Measurements from ENCODE around the gene CRK. TPM values are rescaled to one million over a fixed set of nuclear protein-coding genes. Genes with fewer than 3 reads are reported as not detected.
"Not testable (repeated sequence)": the region's sequence is repeated elsewhere in the genome, so short reads cannot be mapped to it uniquely, and the experiment has no call there.

CRK gene
- total and polyA plus RNA-seq, 2 donors (not counting 1 experiment from before 2014, with no cell fraction given): 120 to 138 TPM

DNA sequence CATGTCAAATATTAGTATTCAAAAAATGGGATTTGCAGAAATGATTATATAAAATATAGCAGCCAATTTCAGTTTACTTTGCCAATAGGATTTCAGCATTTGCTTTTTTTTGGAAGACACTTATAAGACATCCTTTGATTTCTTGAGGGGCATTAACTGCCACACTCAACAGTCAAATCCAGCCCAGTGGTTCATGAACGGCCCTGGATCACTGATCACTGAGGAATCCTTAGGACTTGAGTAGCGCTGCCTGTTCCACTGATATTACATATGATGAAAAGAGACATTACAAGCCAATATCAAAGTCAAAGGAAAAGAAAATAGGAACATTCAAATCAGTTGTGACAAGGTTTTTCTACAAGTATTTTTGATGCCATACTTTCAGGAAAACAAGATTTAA is 35.1 kb downstream of the CRK start:
- DNase-seq (ENCODE audit: low read depth in 2 of 2): no peak
- H3K27ac ChIP-seq (ENCODE audit: insufficient read depth, low read length): no peak overlapping the region
- no peak overlapping the region for H3K4me3 ChIP-seq (replicated peaks in 1 of 4; ENCODE audit: control extremely low read depth in 1 of 4, insufficient read depth in 1 of 4, low read depth in 3 of 4, low read length in 4 of 4)
- H3K36me3 ChIP-seq (ENCODE audit: control insufficient read depth, insufficient read depth, low read length): peaks cover 4% of the 10 kb centered on the region
- H2AFZ ChIP-seq (ENCODE audit: low read length): no peak overlapping the region
- H3K4me1 ChIP-seq (ENCODE audit: control insufficient read depth, extremely low read depth, insufficient read depth, low read length): peaks cover 12% of the 10 kb centered on the region
- no peaks in the 10 kb centered on the region for H3K9me3 ChIP-seq (ENCODE audit: control insufficient read depth, insufficient read depth, low read depth, low read length)
- H3K4me2 ChIP-seq (ENCODE audit: extremely low read depth, insufficient read depth, low read length): no peak overlapping the region
- H3K79me2 ChIP-seq (ENCODE audit: control insufficient read depth, insufficient read depth, low read length): peaks cover 27% of the 10 kb centered on the region
- no peaks in the 10 kb centered on the region for H3K27me3 ChIP-seq (ENCODE audit: control insufficient read depth, insufficient read depth, low read length)
- no peak overlapping the region for H3K9ac ChIP-seq (ENCODE audit: insufficient read depth, low read length)
- no peaks in the 10 kb centered on the region for H4K20me1 ChIP-seq (ENCODE audit: control insufficient read depth, extremely low read depth, insufficient read depth, low read length)
- TF ChIP-seq EZH2 (IDR thresholded peaks at IDR 0.05; ENCODE audit: low read length, missing control alignments) (no peak), CTCF (conservative IDR thresholded peaks at IDR 0.05 in 1 of 2, IDR thresholded peaks at IDR 0.05 in 1 of 2; ENCODE audit: low read depth in 1 of 2, low read length in 2 of 2) (no peak)

GRCh38 chr17:1420163-1420562 is 35.9 kb downstream of the CRK start:
- Histone ChIP-seq H3K9ac (ENCODE audit: insufficient read depth, low read length) (no peak overlapping the region), H3K9me3 (ENCODE audit: control insufficient read depth, insufficient read depth, low read depth, low read length) (no peaks in the 10 kb centered on the region), H2AFZ (ENCODE audit: low read length) (no peak overlapping the region), H3K4me3 (replicated peaks in 1 of 4; ENCODE audit: control extremely low read depth in 1 of 4, insufficient read depth in 1 of 4, low read depth in 3 of 4, low read length in 4 of 4) (no peak overlapping the region), H3K36me3 (ENCODE audit: control insufficient read depth, insufficient read depth, low read length) (peaks cover 3% of the 10 kb centered on the region), H3K79me2 (ENCODE audit: control insufficient read depth, insufficient read depth, low read length) (peaks cover 19% of the 10 kb centered on the region), H3K4me1 (ENCODE audit: control insufficient read depth, extremely low read depth, insufficient read depth, low read length) (peaks cover 12% of the 10 kb centered on the region), H3K4me2 (ENCODE audit: extremely low read depth, insufficient read depth, low read length) (no peak overlapping the region), H3K27ac (ENCODE audit: insufficient read depth, low read length) (no peak overlapping the region), H3K27me3 (ENCODE audit: control insufficient read depth, insufficient read depth, low read length) (no peaks in the 10 kb centered on the region), H4K20me1 (ENCODE audit: control insufficient read depth, extremely low read depth, insufficient read depth, low read length) (no peaks in the 10 kb centered on the region)
- no peak for DNase-seq (ENCODE audit: low read depth in 2 of 2)
- TF ChIP-seq CTCF (conservative IDR thresholded peaks at IDR 0.05 in 1 of 2, IDR thresholded peaks at IDR 0.05 in 1 of 2; ENCODE audit: low read depth in 1 of 2, low read length in 2 of 2) (no peak), EZH2 (IDR thresholded peaks at IDR 0.05; ENCODE audit: low read length, missing control alignments) (no peak)

DNA sequence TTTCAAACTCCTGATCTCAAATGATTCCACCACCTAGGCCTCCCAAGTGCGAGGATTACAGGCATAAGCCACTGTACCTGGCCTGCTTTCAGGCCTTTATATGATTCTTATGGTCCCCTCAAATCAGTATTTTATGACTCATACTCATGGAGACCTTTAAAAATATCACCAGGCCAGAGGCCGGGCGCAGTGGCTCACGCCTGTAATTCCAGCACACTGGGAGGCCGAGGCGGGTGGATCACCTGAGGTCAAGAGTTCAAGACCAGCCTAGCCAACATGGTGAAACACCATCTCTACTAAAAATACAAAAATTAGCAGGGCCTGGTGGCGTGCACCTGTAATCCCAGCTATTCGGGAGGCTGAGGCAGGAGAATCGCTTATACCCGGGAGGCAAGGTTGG is 37.6 kb downstream of the CRK start:
- not testable (repeated sequence) for H4K20me1 ChIP-seq (ENCODE audit: control insufficient read depth, extremely low read depth, insufficient read depth, low read length)

More for the DNA sequence above, 37.6 kb downstream of the CRK start:
- not testable (repeated sequence) for H2AFZ ChIP-seq (ENCODE audit: low read length); H3K9me3 ChIP-seq (ENCODE audit: control insufficient read depth, insufficient read depth, low read depth, low read length); H3K27ac ChIP-seq (ENCODE audit: insufficient read depth, low read length); H3K27me3 ChIP-seq (ENCODE audit: control insufficient read depth, insufficient read depth, low read length); H3K36me3 ChIP-seq (ENCODE audit: control insufficient read depth, insufficient read depth, low read length); H3K4me3 ChIP-seq (replicated peaks in 1 of 4; ENCODE audit: control extremely low read depth in 1 of 4, insufficient read depth in 1 of 4, low read depth in 3 of 4, low read length in 4 of 4); DNase-seq (ENCODE audit: low read depth in 2 of 2); H3K9ac ChIP-seq (ENCODE audit: insufficient read depth, low read length); H3K4me1 ChIP-seq (ENCODE audit: control insufficient read depth, extremely low read depth, insufficient read depth, low read length); H3K4me2 ChIP-seq (ENCODE audit: extremely low read depth, insufficient read depth, low read length)
- peaks cover 13% of the 10 kb centered on the region for H3K79me2 ChIP-seq (ENCODE audit: control insufficient read depth, insufficient read depth, low read length)

Data from fibroblast of lung (primary cell).